CD4-positive, alpha-beta memory T cell (primary cell): ENCODE measurements around the gene PLXNA1. TPM values are rescaled to one million over a fixed set of nuclear protein-coding genes. Genes with fewer than 3 reads are reported as not detected.

Source experiments
- polyA plus RNA-seq, 2 donors: library from polyadenylated mRNA; unstranded; fragments of 300-500 nt; fragmentation: Illumina TruSeq; gene quantifications; one replicate each; pipeline ENCODE4 v1.2.3, GENCODE V29; 2021
- total RNA-seq, 2 experiments: library from RNA; stranded (reverse); gene quantifications; one replicate each; pipeline ENCODE4 v1.2.3, GENCODE V29; 2021

PLXNA1 gene
- total and polyA plus RNA-seq, 4 experiments from 2014 or later: 0.34 to 21.3 (median 10.2) TPM

Other genes starting within 250 kb of the PLXNA1 start
- not detected for gene PRR23E, start 210.0 kb downstream of the PLXNA1 start, total RNA-seq
- not detected for gene PRR23E, start 210.0 kb downstream of the PLXNA1 start, polyA plus RNA-seq